Vagina (tissue), 2 donors: Measurements from ENCODE around the gene RCCD1.

Experiments
- POLR2A ChIP-seq, 2 donors: fragments of 450-650 bp; IDR thresholded peaks; one replicate each; pipeline ENCODE4 v1.6.1; 2017; ENCODE audit warnings: antibody characterized with exemption in 2 of 2, mild to moderate bottlenecking in 2 of 2, moderate library complexity in 2 of 2
- POLR2AphosphoS5 ChIP-seq, 2 donors: sonication (generic); formaldehyde crosslinking; IDR thresholded peaks; one replicate each; pipeline ENCODE4 v1.9.0; 2017; ENCODE audit warnings: antibody characterized with exemption in 2 of 2, mild to moderate bottlenecking in 2 of 2, low read depth in 1 of 2; ENCODE audit not compliant: insufficient read depth in 1 of 2

- TF ChIP-seq POLR2AphosphoS5 (IDR thresholded peaks at IDR 0.05; ENCODE audit: insufficient read depth in 1 of 2, low read depth in 1 of 2) (no peak), POLR2A (IDR thresholded peaks at IDR 0.05) (no peak)
Measured at GRCh38 chr15:90982135-90982534, 27.5 kb downstream of the RCCD1 start.
